ENCODE data around the gene TRIP12.
"Not testable (repeated sequence)": the region's sequence is repeated elsewhere in the genome, so short reads cannot be mapped to it uniquely, and the experiment has no call there.

The TRIP12 gene

DNA sequence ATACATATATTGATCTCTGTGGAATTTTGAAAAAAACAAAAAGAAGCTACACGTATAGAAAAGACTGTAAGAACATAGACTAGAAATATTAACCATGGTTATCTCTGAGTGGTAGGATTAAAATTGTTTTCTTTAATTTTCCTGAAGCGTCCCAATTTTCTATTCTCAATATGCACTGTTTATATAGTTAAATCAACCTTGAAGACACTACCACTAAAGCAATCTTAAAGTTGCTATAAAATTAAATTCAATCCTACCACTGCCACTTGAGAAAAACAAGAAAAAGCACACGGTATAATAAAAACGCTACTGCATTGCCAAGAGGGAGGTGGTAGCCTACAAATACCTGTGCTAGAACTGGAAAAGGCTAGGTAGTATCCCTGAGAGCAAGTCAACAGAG is 47.2 kb downstream of the TRIP12 start:
- DNase-seq (ENCODE audit: low spot score): no peak

DNA sequence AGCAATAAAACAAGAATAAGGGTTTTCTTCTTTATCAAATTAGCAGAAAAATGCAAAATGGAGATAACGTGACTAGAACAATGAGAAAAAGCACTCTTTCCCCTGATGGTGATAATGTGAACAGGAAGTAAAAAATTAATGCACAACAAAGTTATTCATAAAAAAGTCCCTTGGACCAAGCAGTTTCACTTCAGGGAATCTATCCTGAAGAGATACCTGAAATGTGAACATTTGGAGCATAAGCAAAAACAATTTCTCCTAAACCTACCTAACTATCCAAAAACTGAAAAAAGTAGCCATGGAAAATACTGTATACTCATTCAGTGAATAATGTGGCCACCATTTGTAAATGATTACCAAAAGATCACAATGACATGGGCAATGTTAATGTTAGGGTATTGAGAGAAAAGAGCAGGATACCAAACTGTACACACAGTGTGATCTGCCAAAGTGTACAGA is 48.7 kb downstream of the TRIP12 start:
- DNase-seq (ENCODE audit: low spot score): no peak

DNA sequence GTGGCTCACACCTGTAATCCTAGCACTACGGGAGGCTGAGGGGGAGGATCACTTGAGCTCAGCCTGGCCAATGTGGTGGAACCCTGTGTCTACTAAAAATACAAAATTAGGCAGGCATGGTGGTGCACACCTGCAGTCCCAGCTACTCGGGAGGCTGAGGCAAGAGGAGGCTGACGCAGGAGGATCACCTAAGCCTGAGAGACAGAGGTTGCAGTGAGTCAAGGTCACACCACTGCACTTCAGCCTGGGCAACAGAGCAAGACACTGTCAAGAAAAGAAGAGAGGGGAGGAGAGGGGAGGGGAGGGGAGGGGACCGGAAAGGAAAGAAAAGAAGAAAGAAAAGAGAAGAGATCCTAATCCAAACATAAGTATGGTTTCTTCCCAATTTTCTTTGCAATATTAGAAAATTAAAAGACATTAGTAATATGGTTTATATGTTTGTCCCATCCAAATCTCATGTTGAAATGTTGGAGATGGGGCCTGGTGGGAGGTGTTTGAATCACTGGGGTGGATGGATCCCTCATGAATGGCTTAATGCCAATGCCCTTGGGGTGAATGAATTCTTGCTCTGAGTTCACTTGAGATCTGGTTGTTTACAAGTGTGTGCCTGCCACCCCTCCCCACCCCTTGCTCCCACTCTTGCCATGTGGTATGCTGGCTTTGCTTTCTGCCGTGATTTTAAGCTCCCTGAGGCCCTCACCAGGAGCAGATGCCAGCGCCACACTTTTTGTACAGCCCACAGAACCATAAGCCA is 50.7 kb downstream of the TRIP12 start:
- DNase-seq (ENCODE audit: low spot score): no peak

DNA sequence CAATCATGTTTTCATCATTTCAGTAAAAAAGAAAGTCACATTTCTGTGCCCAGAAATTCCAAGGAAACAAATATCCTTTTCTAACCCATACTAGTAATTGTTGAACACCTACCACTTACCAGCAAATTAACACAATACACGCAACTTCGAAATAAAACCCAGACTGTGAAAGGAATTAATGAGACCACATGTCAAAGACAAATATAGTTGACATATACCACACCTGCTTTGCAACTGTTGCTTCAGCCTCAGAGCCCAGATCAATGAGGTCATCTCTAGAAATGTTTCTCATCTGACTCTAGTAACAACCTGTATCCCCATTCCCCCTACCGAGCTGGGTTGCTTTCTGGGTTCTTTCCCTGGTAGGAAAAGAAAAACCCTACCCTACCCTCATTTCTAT is 52.6 kb downstream of the TRIP12 start:
- no peak for DNase-seq (ENCODE audit: low spot score)

DNA sequence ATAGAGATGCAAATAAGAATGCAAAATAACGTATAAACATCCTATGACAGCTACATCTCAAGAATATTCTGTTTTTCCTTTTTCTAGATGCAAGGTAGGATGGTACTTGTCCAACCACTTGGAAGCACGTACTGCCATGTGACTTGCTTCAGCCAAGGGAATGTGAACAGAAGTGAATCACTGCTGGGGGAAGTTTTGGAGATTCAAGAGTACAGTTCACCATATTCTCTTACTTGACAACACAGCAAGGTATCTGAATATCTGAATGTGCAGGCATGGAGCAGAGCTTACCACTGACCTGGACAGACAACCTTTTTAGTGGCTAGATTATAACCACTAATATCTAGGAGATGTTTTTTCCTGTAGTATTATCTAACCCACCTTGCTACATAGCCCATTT is 53.0 kb downstream of the TRIP12 start:
- no peak for DNase-seq (ENCODE audit: low spot score)

DNA sequence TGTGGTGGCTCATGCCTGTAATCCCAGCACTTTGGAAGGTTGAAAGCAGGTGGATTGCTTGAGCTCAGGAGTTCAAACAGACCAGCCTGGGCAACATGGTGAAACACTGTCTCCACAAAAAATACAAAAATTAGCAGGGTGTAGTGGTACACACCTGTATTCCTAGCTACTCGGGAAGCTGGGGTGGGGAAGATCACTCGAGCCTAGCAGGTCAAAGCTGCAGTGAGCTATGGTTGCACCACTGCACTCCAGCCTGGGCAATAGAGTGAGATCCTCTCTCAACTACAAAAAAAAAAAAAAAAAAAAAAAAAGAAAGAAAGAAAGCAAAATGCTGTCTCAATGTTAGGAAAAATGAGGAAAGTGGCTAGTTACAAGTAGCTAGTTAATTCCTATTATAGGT is 56.8 kb downstream of the TRIP12 start:
- no peak for DNase-seq (ENCODE audit: low spot score)

DNA sequence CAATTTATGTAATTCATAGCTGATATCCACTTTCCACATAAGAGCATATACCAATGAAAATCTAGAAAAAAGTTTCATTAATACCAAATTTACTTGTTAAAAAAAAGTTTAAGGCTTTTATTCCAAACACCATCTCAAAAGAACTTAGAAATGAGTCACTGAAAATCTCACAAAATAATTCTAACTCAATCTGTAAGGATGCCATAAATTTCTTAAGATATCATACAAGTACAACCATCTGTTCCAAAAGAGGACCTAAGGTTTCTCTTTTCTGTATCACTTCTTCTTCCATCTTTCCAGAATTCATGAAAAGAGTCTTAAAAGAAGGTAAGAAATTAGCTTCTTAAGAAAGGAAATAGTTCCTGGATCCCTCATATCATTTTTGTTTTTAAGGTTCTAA is 60.4 kb downstream of the TRIP12 start:
- DNase-seq (ENCODE audit: low spot score): no peak

DNA sequence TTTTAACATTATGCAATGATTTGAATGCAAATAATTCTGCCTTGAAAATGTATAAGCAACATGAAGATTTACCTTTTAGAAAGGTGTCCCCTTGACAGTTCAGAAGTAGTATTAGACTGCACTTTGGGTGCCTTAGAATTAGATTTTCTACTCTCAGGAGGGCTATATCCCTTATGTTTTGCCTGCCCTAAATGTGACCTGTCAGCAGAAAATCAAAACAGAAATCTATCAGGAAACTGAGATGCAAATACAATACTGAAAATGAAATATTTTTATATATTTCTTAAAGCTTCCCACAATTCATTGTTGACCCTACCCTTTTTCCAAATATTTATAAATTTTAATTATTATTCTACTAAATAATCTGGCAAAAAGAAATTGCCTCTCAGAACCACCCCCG is 61.5 kb downstream of the TRIP12 start:
- no peak for DNase-seq (ENCODE audit: low spot score)

DNA sequence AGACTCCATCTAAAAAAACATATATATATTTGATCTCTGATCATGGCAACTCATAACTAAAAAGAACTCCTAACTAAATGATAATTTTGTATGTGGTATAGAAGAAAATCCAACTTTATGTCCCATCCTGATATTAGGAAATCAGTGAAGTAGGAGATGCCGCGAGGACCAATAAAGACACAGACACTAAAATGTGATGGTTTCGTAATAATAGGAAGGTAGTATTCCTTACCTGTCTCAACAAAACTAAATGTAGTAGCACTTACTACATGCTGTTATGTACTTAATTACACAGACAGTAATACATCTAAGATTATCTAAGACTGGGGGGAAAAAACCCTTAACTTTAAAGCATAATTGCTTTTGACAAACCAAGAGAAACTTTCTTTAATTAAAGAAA is 63.5 kb downstream of the TRIP12 start:
- DNase-seq (ENCODE audit: low spot score): no peak

DNA sequence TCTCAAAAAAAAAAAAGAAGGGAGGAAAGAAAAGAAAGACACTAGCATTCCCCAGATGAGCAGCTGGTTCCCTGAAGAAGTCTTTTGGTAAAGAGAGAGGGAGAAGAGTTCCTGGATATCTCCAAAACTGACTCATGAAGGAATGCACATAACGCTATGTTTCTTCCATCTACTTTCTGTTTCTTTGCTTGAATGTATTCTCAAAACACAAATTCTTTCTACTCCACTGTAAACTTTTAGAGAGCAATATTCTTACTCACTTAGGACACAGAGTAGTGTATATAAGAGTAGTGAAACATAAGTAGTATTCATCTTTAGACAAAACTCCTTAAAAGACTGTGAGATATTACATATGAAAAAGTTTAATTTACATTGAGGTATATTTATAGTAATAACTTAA is 64.2 kb downstream of the TRIP12 start:
- no peak for DNase-seq (ENCODE audit: low spot score)

DNA sequence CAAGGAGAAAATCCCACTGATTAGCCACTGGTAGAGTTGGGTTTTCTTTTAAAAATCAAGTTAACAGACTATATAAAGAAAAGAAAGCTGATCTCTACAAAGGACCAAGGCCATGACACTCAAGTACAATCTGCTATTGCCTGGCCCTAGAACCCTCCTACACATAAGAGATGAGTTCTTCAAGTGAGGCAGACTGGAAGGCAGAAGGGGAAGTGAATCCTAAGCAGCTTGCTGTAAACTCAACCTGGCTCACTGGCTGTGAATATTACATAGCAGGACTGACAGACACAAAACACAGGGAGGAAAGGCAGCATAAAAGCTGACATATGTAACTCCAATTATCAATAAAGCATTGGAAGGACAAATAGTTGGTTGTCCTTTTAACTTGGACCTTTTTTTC is 65.4 kb downstream of the TRIP12 start:
- no peak for DNase-seq (ENCODE audit: low spot score)

DNA sequence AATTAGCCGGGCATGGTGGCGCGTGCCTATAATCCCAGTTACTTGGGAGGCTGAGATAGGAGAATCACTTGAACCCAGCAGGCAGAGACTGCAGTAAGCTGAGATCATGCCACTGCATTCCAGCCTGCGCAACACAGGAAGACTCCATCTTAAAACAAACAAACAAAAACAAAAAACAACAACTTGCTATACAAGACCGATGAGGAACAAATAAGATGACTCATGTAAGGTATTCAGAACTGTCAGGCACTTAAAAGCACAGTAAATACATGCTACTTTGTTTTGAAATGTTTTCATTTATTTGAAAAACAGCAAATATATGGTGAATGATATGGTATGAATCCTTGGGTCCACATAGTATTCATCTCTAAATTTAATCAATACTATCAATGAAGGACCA is 66.7 kb downstream of the TRIP12 start:
- no peak for DNase-seq (ENCODE audit: low spot score)

DNA sequence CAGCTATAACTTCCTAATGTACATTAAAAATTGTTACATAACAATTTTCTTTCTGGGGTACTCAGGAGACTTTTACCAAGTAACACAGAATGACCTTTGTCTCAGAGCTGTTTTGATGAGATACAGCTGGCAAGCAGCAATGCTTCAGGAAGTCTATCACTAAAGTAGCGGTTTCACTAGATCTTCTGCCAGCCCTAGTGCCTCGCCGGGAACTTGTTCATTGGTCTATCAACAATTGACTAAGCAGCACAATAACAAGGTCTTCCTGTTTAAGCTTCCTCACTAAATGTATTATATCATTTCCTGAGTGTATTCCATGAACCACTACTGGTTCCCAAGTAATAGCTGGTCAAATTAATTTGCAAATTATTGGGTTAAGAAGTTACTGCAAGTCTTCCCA is 69.2 kb downstream of the TRIP12 start:
- peak; percentile 83 for DNase-seq (ENCODE audit: low spot score)

DNA sequence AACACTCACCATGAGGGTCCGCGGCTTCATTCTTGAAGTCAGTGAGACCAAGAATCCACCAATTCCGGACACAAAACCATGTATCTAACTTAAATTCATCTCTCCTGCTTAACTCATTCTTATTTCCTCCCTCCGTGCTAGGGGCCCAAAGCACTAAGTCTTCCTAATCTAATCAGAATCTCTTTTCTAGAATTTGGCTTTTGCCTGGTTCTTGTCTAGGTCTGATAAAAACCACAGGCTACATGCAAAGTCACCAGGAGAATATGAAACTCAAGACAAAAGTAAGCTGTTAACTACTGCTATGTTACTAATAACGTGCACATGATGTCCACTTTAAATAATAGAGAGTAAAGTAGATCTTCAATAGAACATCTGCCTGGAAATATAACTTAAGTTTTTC is 69.9 kb downstream of the TRIP12 start:
- DNase-seq (ENCODE audit: low spot score): peak; percentile 6

DNA sequence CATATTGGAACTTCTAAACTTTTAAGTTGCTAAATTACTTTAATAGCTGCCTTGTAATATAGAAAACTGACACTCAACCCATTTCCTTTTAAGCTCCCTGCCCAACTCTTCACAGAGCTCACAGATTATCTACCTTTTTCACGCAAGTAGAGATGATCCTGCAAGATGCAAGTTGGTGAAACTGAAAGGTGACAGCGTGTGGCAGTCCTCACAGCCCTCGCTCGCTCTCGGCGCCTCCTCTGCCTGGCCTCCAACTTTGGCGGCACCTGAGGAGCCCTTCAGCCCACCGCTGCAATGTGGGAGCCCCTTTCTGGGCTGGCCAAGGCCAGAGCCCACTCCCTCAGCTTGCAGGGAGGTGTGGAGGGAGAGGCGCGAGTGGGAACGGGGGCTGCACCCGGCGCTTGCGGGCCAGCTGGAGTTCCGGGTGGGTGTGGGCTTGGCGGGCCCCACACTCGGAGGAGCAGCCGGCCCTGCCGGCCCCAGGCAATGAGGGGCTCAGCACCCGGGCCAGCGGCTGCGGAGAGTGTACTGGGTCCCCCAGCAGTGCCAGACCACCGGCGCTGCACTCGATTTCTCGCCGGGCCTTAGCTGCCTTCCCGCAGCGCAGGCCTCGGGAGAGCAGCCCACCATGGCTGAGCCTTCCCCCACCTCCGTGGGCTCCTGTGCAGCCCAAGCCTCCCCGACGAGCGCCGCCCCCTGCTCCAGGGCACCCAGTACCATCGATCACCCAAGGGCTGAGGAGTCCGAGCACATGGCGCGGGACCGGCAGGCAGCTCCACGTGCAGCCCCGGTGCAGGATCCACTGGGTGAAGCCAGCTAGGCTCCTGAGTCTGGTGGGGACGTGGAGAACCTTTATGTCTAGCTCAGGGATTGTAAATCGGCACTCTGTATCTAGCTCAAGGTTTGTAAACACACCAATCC is 71.2 kb downstream of the TRIP12 start:
- peak; percentile 13 for DNase-seq (ENCODE audit: low spot score)

DNA sequence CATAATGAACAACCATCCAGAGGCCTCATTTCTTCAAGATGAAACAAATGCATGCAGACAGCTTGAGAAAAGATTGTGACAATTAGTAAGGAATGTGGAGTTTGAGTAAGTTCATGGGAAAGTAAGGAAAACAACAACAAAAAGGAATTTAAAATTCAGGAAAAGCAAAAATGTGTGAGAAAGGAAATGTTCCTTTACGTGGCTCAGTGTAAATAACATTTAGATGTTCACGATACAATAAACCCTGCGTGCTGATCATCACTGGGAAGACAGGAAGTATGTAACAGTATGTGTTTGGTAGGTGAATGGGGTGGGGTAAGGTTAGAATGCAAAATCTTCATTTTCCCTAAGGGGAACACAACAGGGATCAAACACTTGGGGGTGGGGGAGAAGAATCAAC is 72.7 kb downstream of the TRIP12 start:
- DNase-seq (ENCODE audit: low spot score): peak; percentile 5

DNA sequence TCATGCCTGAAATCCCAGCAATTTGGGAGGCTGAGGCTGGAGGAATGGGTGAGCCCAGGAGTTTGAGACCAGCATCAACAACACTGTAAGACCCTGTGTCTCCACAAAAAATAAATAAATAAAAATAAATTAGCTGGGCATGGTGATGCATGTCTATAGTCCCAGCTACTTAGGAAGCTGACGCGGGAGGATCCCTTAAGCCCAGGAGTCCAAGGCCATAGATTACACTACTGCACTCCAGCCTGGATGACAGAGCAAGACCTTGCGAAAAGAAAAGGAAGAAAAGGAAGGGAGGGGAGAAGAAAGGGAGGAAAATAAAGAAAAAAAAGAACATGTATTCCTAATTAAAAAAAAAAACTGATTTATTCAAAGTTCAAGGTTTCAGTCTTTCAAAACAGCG is 78.2 kb downstream of the TRIP12 start:
- no peak for DNase-seq (ENCODE audit: low spot score)

DNA sequence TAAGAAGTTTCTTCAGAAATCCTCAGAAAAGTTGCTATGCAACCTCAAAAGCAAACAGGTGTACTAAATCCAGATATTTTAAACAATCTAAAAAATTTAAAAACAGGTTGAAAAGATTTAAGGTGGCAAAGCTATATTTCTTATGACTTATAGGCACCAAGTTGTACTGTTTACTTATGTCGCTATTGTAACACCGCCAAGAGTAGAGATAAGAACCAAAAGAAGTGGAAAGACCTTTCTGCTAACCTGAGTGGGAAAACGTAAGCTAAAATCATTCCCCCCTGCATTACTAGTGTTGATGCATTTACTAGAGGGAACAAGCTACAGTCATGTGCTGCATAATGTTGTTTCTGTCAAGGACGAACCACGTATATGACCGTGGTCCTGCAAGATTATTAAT is 83.1 kb downstream of the TRIP12 start:
- DNase-seq (ENCODE audit: low spot score): no peak

DNA sequence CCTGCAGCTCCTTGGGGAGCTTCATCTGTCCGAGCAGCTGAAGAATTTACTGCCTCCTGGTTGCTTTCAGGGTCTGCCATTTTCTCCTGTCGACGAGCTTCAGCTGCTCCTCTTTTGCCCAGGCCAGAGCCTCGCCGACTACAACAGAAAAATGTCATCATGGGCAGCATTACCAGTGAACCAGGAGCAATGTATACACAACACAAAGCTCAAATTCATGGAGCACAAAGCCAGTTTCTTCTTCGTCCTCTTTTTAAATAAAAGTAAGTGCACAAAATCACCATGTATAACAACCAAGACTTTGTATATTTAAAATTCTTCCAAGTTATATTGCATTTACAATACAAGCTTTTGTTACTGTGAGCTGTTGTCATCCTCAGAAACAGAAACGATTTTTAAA is 85.0 kb downstream of the TRIP12 start:
- no peak for DNase-seq (ENCODE audit: low spot score)

DNA sequence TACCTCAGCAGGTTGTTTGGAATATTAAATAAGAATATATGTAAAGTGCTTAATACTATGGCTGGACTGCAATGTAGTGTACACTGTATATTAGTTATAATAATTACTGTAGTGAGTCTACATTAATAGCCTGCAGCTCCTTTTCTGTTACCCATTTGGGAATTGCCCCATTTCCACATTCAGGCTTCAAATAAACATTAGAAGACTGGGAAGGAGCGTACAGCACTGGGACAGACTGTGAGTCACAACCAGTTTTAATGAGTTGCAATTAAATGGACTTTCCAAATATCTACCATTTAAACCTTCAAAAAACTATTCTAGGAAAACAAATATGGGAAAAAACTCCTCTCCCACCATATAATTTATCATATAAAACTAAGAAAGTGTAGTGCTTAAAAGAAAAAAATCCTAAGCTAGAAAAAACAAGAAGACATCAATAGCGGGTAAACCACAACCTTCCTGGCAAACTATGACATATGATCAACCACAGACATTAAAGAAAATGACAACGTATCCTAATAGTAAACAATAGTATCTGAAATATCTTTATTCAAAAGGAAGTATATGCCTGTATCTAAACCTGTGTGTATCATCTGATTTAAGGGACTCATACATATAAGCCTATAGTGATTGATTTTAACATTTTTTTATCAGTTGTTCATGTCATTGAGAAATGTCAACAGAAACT is 86.1 kb downstream of the TRIP12 start:
- DNase-seq (ENCODE audit: low spot score): peak; percentile 45

DNA sequence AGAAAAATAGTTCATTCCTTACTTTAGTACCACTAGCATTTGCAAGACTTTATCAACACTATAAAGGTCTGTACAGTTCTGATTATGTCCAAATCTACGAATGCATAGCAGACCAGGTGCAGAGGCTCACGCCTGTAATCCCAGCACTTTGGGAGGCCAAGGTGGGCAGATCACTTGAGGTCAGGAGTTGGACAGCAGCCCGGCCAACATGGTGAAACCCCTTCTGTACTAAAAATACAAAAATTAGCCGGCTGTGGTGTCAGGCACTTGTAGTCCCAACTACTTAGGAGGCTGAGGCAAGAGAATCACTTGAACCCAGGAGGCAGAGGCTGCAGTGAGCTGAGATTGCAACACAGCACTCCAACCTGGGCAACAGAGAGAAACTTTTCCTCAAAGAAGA is 87.4 kb downstream of the TRIP12 start:
- DNase-seq (ENCODE audit: low spot score): not testable (repeated sequence)

DNA sequence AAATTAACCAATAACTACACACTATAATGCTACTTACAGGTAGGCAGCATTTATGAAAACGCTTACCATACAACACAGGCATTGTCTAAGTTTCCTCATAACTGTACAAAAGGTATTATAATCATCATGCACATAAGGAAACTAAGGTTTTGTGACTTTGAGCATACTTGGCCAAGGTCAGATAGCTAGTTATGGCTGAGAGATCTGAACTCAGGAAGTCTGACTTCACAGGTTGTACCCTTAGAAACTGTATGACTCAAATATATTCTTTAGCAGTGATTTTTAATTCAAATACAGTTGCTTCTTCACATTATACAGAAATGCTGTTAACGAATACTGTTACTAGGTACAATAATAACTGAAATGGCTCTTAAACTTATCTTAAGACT is 89.3 kb downstream of the TRIP12 start:
- DNase-seq (ENCODE audit: low spot score): peak; percentile 26
